ENCODE measurements around the gene CTDSP1.
A peak's percentile ranks its signal among the peaks of the same experiment; 100 is the strongest.

The CTDSP1 gene

GRCh38 chr2:218363736-218364135 is 35.9 kb upstream of the CTDSP1 start:
- no peak for FAIRE-seq
- TF ChIP-seq, protein P1, sequence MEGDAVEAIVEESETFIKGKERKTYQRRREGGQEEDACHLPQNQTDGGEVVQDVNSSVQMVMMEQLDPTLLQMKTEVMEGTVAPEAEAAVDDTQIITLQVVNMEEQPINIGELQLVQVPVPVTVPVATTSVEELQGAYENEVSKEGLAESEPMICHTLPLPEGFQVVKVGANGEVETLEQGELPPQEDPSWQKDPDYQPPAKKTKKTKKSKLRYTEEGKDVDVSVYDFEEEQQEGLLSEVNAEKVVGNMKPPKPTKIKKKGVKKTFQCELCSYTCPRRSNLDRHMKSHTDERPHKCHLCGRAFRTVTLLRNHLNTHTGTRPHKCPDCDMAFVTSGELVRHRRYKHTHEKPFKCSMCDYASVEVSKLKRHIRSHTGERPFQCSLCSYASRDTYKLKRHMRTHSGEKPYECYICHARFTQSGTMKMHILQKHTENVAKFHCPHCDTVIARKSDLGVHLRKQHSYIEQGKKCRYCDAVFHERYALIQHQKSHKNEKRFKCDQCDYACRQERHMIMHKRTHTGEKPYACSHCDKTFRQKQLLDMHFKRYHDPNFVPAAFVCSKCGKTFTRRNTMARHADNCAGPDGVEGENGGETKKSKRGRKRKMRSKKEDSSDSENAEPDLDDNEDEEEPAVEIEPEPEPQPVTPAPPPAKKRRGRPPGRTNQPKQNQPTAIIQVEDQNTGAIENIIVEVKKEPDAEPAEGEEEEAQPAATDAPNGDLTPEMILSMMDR (IDR thresholded peaks at IDR 0.05; ENCODE audit: insufficient read depth, missing control alignments) = no peak
- peak; percentile 4 for DNase-seq (ENCODE audit: insufficient read length, low spot score)

- FAIRE-seq (no peak), DNase-seq (ENCODE audit: insufficient read length, low spot score) (peak; percentile 13)
- TF ChIP-seq, protein P1 (IDR thresholded peaks at IDR 0.05; ENCODE audit: insufficient read depth, missing control alignments) = no peak
Measured at GRCh38 chr2:218364196-218364595, 35.5 kb upstream of the CTDSP1 start.

GRCh38 chr2:218366621-218367414 is 32.9 kb upstream of the CTDSP1 start:
- DNase-seq (ENCODE audit: insufficient read length, low spot score) = no peak
- FAIRE-seq = no peak
- TF ChIP-seq, protein P1 (IDR thresholded peaks at IDR 0.05; ENCODE audit: insufficient read depth, missing control alignments) = no peak

DNA sequence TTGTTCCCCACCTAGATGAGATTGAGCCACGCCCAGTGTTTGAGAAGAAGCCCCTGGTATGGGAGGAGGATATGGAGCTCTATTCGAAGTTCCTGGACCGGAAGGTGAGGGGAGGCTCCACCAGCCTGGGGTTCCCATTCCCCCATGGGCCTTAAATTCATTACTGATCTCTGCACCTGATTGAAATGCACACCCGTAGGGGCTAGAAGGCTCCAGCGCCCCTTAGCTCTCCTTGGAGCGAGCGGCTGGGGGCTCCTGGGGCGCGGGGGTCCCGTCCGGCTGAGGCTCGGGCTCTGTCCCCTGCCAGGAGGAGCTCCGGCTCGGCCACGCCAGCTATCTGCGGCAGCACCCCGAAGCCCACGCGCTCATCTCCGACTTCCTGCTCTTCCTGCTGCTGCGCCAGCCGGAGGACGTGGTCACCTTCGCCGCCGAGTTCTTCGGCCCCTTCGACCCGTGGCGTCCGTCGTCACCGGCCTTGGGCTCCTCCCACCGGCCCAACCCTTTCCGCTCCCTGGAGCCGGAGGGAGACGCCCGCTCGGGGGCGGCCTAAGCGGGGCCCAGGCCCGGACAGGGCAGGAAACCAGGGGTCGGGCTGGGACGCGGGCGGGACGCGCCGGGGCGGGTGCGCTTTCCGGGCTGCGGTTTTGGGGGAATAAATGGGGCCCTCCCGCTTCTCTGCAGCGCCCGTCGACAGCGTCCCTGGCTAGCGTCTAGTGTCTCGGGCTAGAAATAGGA is 32.1 kb upstream of the CTDSP1 start:
- DNase-seq (ENCODE audit: insufficient read length, low spot score) (no peak), FAIRE-seq (no peak)
- TF ChIP-seq, protein P1 (IDR thresholded peaks at IDR 0.05; ENCODE audit: insufficient read depth, missing control alignments) = no peak

DNA sequence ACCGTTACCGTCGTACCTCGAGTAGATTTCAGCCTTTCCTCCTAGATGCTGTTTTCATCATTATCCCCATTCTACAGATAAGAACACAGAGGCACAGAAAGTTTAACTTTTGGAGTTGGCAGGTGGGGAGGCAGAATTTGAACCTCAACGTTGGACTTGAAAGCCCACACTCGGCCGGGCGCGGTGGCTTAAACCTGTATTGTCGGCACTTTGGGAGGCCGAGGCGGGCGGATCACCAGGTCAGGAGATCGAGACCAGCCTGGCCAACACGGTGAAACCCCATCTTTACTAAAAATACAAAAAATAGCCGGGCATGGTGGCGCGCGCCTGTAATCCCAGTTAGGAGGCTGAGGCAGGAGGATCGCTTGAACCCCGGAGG is 31.5 kb upstream of the CTDSP1 start:
- TF ChIP-seq, protein P1 (IDR thresholded peaks at IDR 0.05; ENCODE audit: insufficient read depth, missing control alignments) = no peak
- DNase-seq (ENCODE audit: insufficient read length, low spot score) (no peak), FAIRE-seq (no peak)

DNA sequence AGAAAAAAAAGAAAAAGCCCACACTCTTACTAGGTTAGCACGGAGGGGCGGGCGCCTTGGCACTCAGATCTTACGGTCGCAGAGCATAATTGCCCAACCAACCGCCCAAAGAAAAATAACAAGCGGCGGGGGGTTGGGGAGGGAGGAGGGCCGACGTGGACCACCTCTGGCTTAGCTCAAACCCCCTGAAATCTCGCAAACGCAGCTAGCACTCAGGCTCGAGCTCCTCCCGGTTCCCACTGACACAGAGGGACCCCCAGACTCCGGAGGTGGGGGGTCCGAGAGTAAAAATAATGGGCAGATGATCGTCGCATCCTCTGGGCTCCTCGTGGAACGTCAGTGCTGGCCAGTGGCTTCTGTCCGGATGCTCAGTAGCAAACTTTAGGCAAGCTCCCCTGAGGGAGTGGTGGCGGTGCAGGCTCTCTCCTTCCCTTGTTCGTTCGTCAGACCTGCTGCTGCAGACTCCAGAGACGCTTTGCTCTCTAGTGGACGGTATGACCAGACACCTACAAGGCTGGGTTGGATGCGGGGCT is 31.0 kb upstream of the CTDSP1 start:
- DNase-seq (ENCODE audit: insufficient read length, low spot score) (no peak), FAIRE-seq (no peak)
- TF ChIP-seq, protein P1 (IDR thresholded peaks at IDR 0.05; ENCODE audit: insufficient read depth, missing control alignments) = no peak

All from D721Med (cell line).